GM12864 (cell line): Measurements from ENCODE around the gene TMEM232.
"Not testable (repeated sequence)": the region's sequence is repeated elsewhere in the genome, so short reads cannot be mapped to it uniquely, and the experiment has no call there.

ENCODE experiments used
- DNase-seq: peaks from one replicate; pipeline ENCODE4 v3.0.0-alpha.2; 2011; ENCODE audit warnings: low read depth
- H3K4me3 ChIP-seq: 2 replicates; pipeline ENCODE4 v1.5.1; 2011; ENCODE audit warnings: mild to moderate bottlenecking, low read depth, low read length, control low read depth
- CTCF ChIP-seq: IDR thresholded peaks from 2 replicates; pipeline ENCODE4 v1.5.1; 2011; ENCODE audit warnings: low read depth, mild to moderate bottlenecking, moderate library complexity, low read length, control low read depth, inconsistent platforms; ENCODE audit errors: missing control alignments

The TMEM232 gene

GRCh38 chr5:110686270-110686669, 40.2 kb downstream of the TMEM232 start:
- DNase-seq, result no peak
- H3K4me3 ChIP-seq, result no peak overlapping the region
- no peak for TF ChIP-seq CTCF

DNA sequence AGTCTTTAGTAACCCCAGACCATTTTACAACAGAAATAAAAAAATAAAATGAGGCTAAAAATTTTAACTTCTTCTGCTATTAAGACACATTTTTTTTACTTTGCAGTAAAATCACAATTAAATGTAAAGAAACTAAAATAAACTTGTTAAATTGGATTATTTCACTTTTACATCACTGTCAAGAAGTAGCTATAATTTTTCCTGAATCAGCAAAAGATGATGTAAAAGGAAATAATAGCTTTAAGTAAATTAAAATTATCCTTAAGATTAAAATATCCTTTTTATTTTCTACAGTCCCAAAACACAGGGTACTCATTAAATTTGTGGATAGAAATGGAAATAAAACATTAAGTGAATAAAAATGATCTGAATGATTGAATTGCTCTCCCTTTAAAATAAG, 44.5 kb downstream of the TMEM232 start:
- no peak for TF ChIP-seq CTCF
- no peak for DNase-seq

DNA sequence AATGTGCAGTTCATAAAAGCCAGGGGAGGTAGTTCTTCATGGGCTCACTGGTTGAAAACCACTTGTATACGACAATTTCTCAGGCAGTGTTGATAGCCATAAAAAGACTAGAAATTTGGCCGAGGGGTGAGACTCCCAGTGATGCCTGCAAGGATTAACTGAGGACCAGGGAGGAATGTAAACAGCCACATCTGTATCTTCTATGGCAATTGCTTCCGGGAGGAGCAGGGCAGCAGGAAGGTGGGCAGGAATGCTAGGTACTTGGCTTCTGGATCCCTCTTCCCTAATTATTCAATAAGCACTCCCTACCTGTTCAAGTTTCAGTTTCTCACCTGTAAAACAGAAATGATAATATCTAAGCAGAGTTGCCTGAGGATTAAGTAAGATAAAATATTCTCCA, 45.4 kb downstream of the TMEM232 start:
- no peak for DNase-seq
- TF ChIP-seq CTCF, result no peak
- H3K4me3 ChIP-seq, result no peak overlapping the region

More for the DNA sequence above, 44.5 kb downstream of the TMEM232 start:
- no peak overlapping the region for H3K4me3 ChIP-seq

- DNase-seq, H3K4me3 ChIP-seq: not testable (repeated sequence)
Measured at GRCh38 chr5:110676554-110676953, 49.9 kb downstream of the TMEM232 start.

GRCh38 chr5:110665184-110665726, 61.2 kb downstream of the TMEM232 start:
- no peak overlapping the region for H3K4me3 ChIP-seq
- no peak for DNase-seq
- no peak for TF ChIP-seq CTCF

DNA sequence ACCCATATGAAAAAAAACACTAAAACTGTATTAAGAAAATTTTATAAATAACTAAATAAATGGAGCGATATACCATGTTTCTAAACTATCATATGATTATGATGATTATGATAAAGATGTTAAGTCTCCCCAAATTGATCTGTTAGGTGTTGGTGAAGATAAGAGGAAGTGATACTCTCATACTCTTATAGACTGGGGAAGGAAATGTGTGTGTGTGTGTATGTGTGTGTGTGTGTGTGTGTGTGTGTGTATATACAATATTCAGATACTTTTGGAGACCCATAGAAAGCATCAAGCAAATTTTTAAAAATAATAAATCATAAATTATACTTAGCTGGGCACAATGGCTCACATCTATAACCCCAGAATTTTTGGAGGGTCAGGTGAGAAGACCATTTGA, 62.9 kb downstream of the TMEM232 start:
- no peak overlapping the region for H3K4me3 ChIP-seq
- DNase-seq, result peak; percentile 24
- TF ChIP-seq CTCF, result no peak

DNA sequence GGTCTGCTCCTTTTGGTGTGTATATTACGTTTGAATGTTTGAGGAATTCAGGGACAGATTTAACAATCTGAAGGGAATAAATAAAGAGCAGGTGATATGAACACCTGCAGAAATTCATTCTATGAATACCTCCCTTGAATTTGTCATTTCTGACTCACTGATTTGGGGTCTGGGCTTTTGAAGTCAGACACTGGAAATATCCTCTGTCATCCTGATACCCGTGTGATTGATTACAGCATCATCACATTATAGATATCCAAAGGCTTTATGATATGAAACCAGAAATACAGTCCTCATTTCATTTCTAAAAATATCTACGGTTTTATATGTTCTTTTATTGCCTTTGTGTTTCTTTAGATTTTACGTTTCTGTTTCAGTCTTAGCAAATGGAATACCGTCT, 68.5 kb downstream of the TMEM232 start:
- no peak for TF ChIP-seq CTCF
- no peak overlapping the region for H3K4me3 ChIP-seq
- no peak for DNase-seq
